HepG2 (cell line): ENCODE measurements around the gene OR2V2. TPM values are rescaled to one million over a fixed set of nuclear protein-coding genes. Genes with fewer than 3 reads are reported as not detected.
A peak's percentile ranks its signal among the peaks of the same experiment; 100 is the strongest.

Source experiments
- EHMT2 ChIP-seq: fragments of 200-600 bp; sonication (generic); IDR thresholded peaks from 2 replicates; pipeline ENCODE4 v1.7.0; 2017; ENCODE audit warnings: antibody characterized with exemption, low read depth, low read length, borderline replicate concordance
- MIXL1 ChIP-seq: IDR thresholded peaks from 2 replicates; pipeline ENCODE4 v1.6.1; 2016
- RBFOX2 ChIP-seq: fragments of 200-400 bp; formaldehyde crosslinking; IDR thresholded peaks from 2 replicates; pipeline ENCODE4 v1.6.1; 2017; ENCODE audit warnings: low read depth, mild to moderate bottlenecking, low read length
- YEATS4 ChIP-seq: sonication (generic); formaldehyde crosslinking; IDR thresholded peaks from 2 replicates; pipeline ENCODE4 v1.4.0; 2020; ENCODE audit warnings: missing genetic modification reagents, borderline replicate concordance
- ZMAT3 ChIP-seq: sonication (generic); formaldehyde crosslinking; conservative IDR thresholded peaks from 2 replicates; pipeline ENCODE4 v1.7.0; 2021; ENCODE audit warnings: missing genetic modification reagents
- ZNF101 ChIP-seq: sonication (generic); formaldehyde crosslinking; IDR thresholded peaks from 2 replicates; pipeline ENCODE4 v1.4.0; 2020; ENCODE audit warnings: mild to moderate bottlenecking, low read depth, missing genetic modification reagents, borderline replicate concordance
- ZNF331 ChIP-seq: sonication (generic); formaldehyde crosslinking; IDR thresholded peaks from 2 replicates; pipeline ENCODE4 v1.4.0; 2020; ENCODE audit warnings: missing genetic modification reagents
- ZNF44 ChIP-seq: sonication (generic); formaldehyde crosslinking; IDR thresholded peaks from 2 replicates; pipeline ENCODE4 v1.5.1; 2020; ENCODE audit warnings: mild to moderate bottlenecking, missing genetic modification reagents
- ZNF572 ChIP-seq: sonication (generic); formaldehyde crosslinking; IDR thresholded peaks from 2 replicates; pipeline ENCODE4 v1.5.1; 2020; ENCODE audit warnings: mild to moderate bottlenecking, missing genetic modification reagents
- polyA plus RNA-seq, 8 experiments: library from polyadenylated mRNA; depleted of rRNA in 3 of 8; stranded (reverse) in 7 of 8; unstranded in 1 of 8; fragments of >200 nt; fragmentation: Illumina TruSeq in 4 of 8; extraction: Trizol in 4 of 8; gene quantifications; 2 replicates each; pipeline versions ENCODE4 v1.2.1 to v1.2.3, GENCODE V29; 2011 to 2016; ENCODE audit warnings: low read depth in 4 of 8, missing spikeins in 1 of 8, mixed read lengths in 1 of 8; ENCODE audit not compliant: insufficient read depth in 1 of 8
- total RNA-seq, 5 experiments: library from RNA; depleted of rRNA; stranded (reverse); fragments of >200 nt; fragmentation: Illumina TruSeq; extraction: Trizol; gene quantifications; 2 replicates each; pipeline ENCODE4 v1.2.3, GENCODE V29; 2016; ENCODE audit warnings: low read depth in 1 of 5
- TF ChIP-seq, protein P1 (sequence below), 2 experiments: fragments of 450-650 bp in 1 of 2; sonication (generic) in 1 of 2; formaldehyde crosslinking in 1 of 2; IDR thresholded peaks; 2 replicates each; pipeline versions ENCODE4 v1.6.1 to v1.8.0; 2016 to 2022; ENCODE audit warnings: antibody characterized with exemption in 1 of 2, mild to moderate bottlenecking in 1 of 2, missing genetic modification reagents in 1 of 2
- TF ChIP-seq, protein P2 (sequence below): sonication (generic); formaldehyde crosslinking; IDR thresholded peaks from 2 replicates; pipeline ENCODE4 v1.4.0; 2020; ENCODE audit warnings: mild to moderate bottlenecking, missing genetic modification reagents, borderline replicate concordance
- TF ChIP-seq, protein P3 (sequence below): sonication (generic); formaldehyde crosslinking; IDR thresholded peaks from 2 replicates; pipeline ENCODE4 v1.8.0; 2022; ENCODE audit warnings: mild to moderate bottlenecking, missing genetic modification reagents; ENCODE audit not compliant: insufficient replicate concordance

Gene OR2V2
- total and polyA plus RNA-seq, 2 of the 13 experiments (the other 11 are each of a cell fraction or from before 2014, with no cell fraction given), result not detected

DNA sequence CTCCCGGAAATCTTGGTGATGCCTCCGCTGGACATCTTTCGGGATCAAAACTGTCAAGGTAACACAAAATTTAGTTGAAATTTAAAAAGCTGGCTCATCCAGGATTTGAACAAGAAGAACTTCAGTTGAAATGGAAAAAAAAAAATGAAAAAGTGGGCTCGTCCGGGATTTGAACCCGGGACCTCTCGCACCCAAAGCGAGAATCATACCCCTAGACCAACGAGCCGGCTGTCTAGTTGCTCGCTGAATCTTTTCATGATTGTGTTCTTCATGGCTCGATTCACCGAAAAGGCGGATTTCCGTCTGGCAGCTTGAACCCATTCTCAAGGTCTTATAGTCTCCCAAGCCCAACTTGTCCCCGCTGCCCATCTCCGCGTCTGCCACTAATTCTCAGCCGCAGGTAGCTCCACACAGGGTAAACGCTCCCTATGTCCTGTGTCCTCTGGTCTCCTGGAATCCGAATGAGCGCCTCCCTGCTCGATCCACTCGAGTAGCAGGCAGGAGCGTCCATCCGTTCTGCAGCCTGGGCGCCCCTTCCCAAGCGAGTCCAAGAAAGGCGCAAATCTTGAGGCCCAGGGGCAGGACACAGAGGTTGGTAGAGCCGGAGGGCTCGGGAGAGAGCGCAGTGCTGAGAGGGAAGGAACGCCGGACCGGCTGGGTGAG is 41.4 kb downstream of the OR2V2 start (continued):
- TF ChIP-seq EHMT2 (no peak), RBFOX2 (no peak), ZNF572 (CRISPR knock-in tag) (no peak), ZMAT3 (CRISPR knock-in tag) (no peak), YEATS4 (CRISPR knock-in tag) (no peak), ZNF331 (CRISPR knock-in tag) (peak; percentile 46), MIXL1 (CRISPR knock-in tag) (no peak), ZNF44 (CRISPR knock-in tag) (no peak), ZNF101 (CRISPR knock-in tag) (no peak)
- TF ChIP-seq, protein P1, sequence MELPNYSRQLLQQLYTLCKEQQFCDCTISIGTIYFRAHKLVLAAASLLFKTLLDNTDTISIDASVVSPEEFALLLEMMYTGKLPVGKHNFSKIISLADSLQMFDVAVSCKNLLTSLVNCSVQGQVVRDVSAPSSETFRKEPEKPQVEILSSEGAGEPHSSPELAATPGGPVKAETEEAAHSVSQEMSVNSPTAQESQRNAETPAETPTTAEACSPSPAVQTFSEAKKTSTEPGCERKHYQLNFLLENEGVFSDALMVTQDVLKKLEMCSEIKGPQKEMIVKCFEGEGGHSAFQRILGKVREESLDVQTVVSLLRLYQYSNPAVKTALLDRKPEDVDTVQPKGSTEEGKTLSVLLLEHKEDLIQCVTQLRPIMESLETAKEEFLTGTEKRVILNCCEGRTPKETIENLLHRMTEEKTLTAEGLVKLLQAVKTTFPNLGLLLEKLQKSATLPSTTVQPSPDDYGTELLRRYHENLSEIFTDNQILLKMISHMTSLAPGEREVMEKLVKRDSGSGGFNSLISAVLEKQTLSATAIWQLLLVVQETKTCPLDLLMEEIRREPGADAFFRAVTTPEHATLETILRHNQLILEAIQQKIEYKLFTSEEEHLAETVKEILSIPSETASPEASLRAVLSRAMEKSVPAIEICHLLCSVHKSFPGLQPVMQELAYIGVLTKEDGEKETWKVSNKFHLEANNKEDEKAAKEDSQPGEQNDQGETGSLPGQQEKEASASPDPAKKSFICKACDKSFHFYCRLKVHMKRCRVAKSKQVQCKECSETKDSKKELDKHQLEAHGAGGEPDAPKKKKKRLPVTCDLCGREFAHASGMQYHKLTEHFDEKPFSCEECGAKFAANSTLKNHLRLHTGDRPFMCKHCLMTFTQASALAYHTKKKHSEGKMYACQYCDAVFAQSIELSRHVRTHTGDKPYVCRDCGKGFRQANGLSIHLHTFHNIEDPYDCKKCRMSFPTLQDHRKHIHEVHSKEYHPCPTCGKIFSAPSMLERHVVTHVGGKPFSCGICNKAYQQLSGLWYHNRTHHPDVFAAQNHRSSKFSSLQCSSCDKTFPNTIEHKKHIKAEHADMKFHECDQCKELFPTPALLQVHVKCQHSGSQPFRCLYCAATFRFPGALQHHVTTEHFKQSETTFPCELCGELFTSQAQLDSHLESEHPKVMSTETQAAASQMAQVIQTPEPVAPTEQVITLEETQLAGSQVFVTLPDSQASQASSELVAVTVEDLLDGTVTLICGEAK (IDR thresholded peaks at IDR 0.05), result no peak
- TF ChIP-seq, protein P1 (CRISPR knock-in tag; IDR thresholded peaks at IDR 0.05), result no peak
- TF ChIP-seq, protein P2, sequence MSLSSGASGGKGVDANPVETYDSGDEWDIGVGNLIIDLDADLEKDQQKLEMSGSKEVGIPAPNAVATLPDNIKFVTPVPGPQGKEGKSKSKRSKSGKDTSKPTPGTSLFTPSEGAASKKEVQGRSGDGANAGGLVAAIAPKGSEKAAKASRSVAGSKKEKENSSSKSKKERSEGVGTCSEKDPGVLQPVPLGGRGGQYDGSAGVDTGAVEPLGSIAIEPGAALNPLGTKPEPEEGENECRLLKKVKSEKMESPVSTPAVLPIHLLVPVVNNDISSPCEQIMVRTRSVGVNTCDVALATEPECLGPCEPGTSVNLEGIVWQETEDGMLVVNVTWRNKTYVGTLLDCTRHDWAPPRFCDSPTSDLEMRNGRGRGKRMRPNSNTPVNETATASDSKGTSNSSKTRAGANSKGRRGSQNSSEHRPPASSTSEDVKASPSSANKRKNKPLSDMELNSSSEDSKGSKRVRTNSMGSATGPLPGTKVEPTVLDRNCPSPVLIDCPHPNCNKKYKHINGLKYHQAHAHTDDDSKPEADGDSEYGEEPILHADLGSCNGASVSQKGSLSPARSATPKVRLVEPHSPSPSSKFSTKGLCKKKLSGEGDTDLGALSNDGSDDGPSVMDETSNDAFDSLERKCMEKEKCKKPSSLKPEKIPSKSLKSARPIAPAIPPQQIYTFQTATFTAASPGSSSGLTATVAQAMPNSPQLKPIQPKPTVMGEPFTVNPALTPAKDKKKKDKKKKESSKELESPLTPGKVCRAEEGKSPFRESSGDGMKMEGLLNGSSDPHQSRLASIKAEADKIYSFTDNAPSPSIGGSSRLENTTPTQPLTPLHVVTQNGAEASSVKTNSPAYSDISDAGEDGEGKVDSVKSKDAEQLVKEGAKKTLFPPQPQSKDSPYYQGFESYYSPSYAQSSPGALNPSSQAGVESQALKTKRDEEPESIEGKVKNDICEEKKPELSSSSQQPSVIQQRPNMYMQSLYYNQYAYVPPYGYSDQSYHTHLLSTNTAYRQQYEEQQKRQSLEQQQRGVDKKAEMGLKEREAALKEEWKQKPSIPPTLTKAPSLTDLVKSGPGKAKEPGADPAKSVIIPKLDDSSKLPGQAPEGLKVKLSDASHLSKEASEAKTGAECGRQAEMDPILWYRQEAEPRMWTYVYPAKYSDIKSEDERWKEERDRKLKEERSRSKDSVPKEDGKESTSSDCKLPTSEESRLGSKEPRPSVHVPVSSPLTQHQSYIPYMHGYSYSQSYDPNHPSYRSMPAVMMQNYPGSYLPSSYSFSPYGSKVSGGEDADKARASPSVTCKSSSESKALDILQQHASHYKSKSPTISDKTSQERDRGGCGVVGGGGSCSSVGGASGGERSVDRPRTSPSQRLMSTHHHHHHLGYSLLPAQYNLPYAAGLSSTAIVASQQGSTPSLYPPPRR, result 0 out of 2 replicates have a peak, but pooled peaks have one; percentile 26
- TF ChIP-seq, protein P3, sequence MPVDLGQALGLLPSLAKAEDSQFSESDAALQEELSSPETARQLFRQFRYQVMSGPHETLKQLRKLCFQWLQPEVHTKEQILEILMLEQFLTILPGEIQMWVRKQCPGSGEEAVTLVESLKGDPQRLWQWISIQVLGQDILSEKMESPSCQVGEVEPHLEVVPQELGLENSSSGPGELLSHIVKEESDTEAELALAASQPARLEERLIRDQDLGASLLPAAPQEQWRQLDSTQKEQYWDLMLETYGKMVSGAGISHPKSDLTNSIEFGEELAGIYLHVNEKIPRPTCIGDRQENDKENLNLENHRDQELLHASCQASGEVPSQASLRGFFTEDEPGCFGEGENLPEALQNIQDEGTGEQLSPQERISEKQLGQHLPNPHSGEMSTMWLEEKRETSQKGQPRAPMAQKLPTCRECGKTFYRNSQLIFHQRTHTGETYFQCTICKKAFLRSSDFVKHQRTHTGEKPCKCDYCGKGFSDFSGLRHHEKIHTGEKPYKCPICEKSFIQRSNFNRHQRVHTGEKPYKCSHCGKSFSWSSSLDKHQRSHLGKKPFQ (CRISPR knock-in tag), result peak; percentile 9
